Glutamatergic neuron (in vitro differentiated cells): ENCODE measurements around the gene FIZ1. TPM values are rescaled to one million over a fixed set of nuclear protein-coding genes. Genes with fewer than 3 reads are reported as not detected.

Experiments used
- DNase-seq: peaks from one replicate; pipeline ENCODE4 v3.0.0; 2022
- H3K27ac Mint-ChIP-seq: one replicate; pipeline ENCODE4 v1.8.0; 2020; ENCODE audit warnings: mild to moderate bottlenecking, mixed read lengths, inconsistent platforms; ENCODE audit not compliant: unreplicated experiment
- H3K27me3 Mint-ChIP-seq: one replicate; pipeline ENCODE4 v1.8.0; 2020; ENCODE audit warnings: mild to moderate bottlenecking, moderate library complexity, mixed read lengths, inconsistent platforms; ENCODE audit not compliant: unreplicated experiment
- H3K36me3 Mint-ChIP-seq: one replicate; pipeline ENCODE4 v1.8.0; 2020; ENCODE audit warnings: mild to moderate bottlenecking, mixed read lengths, inconsistent platforms; ENCODE audit not compliant: unreplicated experiment
- H3K4me1 Mint-ChIP-seq: one replicate; pipeline ENCODE4 v1.8.0; 2020; ENCODE audit warnings: mild to moderate bottlenecking, low read depth, mixed read lengths, inconsistent platforms; ENCODE audit not compliant: unreplicated experiment
- H3K4me3 Mint-ChIP-seq: one replicate; pipeline ENCODE4 v1.8.0; 2020; ENCODE audit warnings: mild to moderate bottlenecking, mixed read lengths, inconsistent platforms; ENCODE audit not compliant: unreplicated experiment
- H3K9me3 Mint-ChIP-seq: one replicate; pipeline ENCODE4 v1.8.0; 2020; ENCODE audit warnings: mild to moderate bottlenecking, moderate library complexity, mixed read lengths, inconsistent platforms; ENCODE audit not compliant: unreplicated experiment
- total RNA-seq: library from RNA; stranded (reverse); fragmentation: NEBNext Ultra II Directional; extraction: Animal tissue kit (Norgen Biotek cat#: 25700); gene quantifications from one replicate; pipeline ENCODE4 v1.2.1, GENCODE V29; 2021; ENCODE audit not compliant: unreplicated experiment
- TF ChIP-seq, protein P1 (sequence below): fragments of 200-600 bp; sonication (generic); IDR thresholded peaks from one replicate; pipeline ENCODE4 v1.5.0; 2021; ENCODE audit not compliant: partially characterized antibody, unreplicated experiment

The FIZ1 gene
- total RNA-seq, 1 donor from 2014 or later = 26.0 TPM

DNA sequence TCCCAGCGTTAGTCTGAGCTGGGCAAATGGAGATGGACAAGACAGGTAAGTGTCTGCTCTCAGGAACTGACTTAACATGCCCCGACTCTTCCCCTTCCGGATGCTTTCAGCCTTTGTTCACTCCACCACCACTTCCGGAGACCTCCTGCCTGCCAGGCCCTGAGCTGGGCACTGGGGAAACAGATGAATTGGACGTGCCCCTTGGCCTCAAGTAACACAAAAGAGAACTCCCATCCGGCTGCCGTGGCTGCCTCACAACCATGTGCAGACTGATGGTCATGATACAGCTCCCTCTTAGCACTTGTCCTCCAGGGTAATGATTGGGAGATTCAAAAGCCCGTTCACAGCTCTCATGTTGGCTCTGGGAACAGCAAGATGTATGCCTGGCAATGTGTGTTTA is 18.1 kb upstream of the FIZ1 start:
- no peak for DNase-seq
- no peak overlapping the region for H3K4me3 Mint-ChIP-seq
- H3K27ac Mint-ChIP-seq = no peak overlapping the region
- TF ChIP-seq, protein P1, sequence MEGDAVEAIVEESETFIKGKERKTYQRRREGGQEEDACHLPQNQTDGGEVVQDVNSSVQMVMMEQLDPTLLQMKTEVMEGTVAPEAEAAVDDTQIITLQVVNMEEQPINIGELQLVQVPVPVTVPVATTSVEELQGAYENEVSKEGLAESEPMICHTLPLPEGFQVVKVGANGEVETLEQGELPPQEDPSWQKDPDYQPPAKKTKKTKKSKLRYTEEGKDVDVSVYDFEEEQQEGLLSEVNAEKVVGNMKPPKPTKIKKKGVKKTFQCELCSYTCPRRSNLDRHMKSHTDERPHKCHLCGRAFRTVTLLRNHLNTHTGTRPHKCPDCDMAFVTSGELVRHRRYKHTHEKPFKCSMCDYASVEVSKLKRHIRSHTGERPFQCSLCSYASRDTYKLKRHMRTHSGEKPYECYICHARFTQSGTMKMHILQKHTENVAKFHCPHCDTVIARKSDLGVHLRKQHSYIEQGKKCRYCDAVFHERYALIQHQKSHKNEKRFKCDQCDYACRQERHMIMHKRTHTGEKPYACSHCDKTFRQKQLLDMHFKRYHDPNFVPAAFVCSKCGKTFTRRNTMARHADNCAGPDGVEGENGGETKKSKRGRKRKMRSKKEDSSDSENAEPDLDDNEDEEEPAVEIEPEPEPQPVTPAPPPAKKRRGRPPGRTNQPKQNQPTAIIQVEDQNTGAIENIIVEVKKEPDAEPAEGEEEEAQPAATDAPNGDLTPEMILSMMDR = no peak
- H3K36me3 Mint-ChIP-seq = peaks cover 12% of the 10 kb centered on the region
- H3K27me3 Mint-ChIP-seq = peaks cover 12% of the 10 kb centered on the region
- peaks cover 8% of the 10 kb centered on the region for H3K9me3 Mint-ChIP-seq
- no peaks in the 10 kb centered on the region for H3K4me1 Mint-ChIP-seq

DNA sequence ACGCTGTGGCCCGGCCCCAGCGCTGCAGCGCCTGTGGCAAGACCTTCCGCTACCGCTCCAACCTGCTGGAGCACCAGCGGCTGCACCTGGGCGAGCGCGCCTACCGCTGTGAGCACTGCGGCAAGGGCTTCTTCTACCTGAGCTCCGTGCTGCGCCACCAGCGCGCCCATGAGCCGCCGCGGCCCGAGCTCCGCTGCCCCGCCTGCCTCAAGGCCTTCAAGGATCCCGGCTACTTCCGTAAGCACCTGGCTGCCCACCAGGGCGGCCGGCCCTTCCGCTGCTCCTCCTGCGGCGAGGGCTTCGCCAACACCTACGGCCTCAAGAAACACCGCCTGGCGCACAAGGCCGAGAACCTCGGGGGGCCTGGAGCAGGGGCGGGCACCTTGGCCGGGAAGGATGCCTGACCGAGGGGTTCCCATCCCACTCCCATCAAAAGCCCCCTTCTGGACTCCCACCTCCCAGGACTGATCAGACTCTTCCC is 17.1 kb upstream of the FIZ1 start:
- peaks cover 12% of the 10 kb centered on the region for H3K36me3 Mint-ChIP-seq
- H3K27me3 Mint-ChIP-seq = peaks cover 12% of the 10 kb centered on the region
- H3K27ac Mint-ChIP-seq = no peak overlapping the region
- TF ChIP-seq, protein P1 = no peak
- H3K9me3 Mint-ChIP-seq = peaks cover 8% of the 10 kb centered on the region
- DNase-seq = no peak
- no peak overlapping the region for H3K4me3 Mint-ChIP-seq
- no peaks in the 10 kb centered on the region for H3K4me1 Mint-ChIP-seq

DNA sequence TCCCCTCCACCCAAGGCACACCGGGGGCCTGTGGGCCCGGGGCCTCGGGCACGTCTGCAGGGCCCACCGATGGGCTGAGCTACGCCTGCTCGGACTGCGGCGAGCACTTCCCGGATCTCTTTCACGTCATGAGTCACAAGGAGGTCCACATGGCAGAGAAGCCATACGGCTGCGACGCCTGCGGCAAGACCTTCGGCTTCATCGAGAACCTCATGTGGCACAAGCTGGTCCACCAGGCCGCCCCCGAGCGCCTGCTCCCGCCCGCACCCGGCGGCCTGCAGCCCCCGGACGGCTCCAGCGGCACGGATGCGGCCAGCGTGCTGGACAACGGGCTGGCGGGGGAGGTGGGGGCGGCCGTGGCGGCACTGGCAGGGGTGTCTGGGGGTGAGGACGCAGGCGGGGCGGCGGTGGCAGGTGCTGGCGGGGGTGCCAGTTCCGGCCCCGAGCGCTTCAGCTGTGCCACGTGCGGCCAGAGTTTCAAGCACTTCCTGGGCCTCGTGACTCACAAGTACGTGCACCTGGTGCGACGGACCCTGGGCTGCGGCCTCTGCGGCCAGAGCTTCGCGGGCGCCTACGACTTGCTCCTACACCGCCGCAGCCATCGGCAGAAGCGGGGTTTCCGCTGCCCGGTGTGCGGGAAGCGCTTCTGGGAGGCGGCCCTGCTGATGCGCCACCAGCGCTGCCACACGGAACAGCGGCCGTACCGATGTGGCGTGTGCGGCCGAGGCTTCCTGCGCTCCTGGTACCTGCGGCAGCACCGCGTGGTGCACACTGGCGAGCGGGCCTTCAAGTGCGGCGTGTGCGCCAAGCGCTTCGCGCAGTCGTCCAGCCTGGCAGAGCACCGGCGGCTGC is 16.5 kb upstream of the FIZ1 start:
- no peak overlapping the region for H3K27ac Mint-ChIP-seq

DNA sequence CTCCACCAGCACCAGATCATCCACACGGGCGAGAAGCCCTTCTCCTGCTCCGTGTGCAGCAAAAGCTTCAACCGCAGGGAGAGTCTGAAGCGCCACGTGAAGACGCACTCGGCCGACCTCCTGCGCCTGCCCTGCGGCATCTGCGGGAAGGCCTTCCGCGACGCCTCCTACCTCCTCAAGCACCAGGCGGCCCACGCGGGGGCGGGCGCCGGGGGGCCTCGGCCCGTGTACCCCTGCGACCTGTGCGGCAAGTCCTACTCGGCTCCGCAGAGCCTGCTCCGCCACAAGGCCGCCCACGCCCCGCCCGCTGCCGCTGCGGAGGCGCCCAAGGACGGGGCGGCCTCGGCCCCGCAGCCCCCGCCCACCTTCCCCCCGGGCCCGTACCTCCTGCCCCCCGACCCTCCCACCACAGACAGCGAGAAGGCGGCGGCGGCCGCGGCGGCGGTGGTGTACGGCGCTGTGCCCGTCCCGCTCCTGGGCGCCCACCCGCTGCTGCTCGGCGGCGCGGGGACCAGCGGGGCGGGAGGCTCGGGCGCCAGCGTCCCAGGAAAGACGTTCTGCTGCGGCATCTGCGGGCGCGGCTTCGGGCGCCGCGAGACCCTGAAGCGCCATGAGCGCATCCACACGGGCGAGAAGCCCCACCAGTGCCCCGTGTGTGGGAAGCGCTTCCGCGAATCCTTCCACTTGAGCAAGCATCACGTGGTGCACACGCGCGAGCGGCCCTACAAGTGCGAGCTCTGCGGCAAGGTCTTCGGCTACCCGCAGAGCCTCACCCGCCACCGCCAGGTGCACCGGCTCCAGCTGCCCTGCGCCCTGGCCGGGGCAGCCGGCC is 15.6 kb upstream of the FIZ1 start:
- Mint-ChIP-seq H3K27ac (no peak overlapping the region), H3K27me3 (peaks cover 12% of the 10 kb centered on the region), H3K4me1 (no peaks in the 10 kb centered on the region), H3K36me3 (peaks cover 8% of the 10 kb centered on the region), H3K4me3 (no peak overlapping the region), H3K9me3 (peaks cover 8% of the 10 kb centered on the region)
- TF ChIP-seq, protein P1 = no peak
- DNase-seq = no peak

More for the DNA sequence above, 16.5 kb upstream of the FIZ1 start:
- H3K27me3 Mint-ChIP-seq = peaks cover 12% of the 10 kb centered on the region
- H3K9me3 Mint-ChIP-seq = peaks cover 8% of the 10 kb centered on the region
- H3K36me3 Mint-ChIP-seq = peaks cover 12% of the 10 kb centered on the region
- DNase-seq = no peak
- TF ChIP-seq, protein P1 = no peak
- H3K4me1 Mint-ChIP-seq = no peaks in the 10 kb centered on the region
- no peak overlapping the region for H3K4me3 Mint-ChIP-seq
